Glutamatergic neuron (in vitro differentiated cells): Measurements from ENCODE around the gene FAM20C. TPM values are rescaled to one million over a fixed set of nuclear protein-coding genes. Genes with fewer than 3 reads are reported as not detected.

Source experiments
- DNase-seq: peaks from one replicate; pipeline ENCODE4 v3.0.0; 2022
- H3K27ac Mint-ChIP-seq: one replicate; pipeline ENCODE4 v1.8.0; 2020; ENCODE audit warnings: mild to moderate bottlenecking, mixed read lengths, inconsistent platforms; ENCODE audit not compliant: unreplicated experiment
- H3K27me3 Mint-ChIP-seq: one replicate; pipeline ENCODE4 v1.8.0; 2020; ENCODE audit warnings: mild to moderate bottlenecking, moderate library complexity, mixed read lengths, inconsistent platforms; ENCODE audit not compliant: unreplicated experiment
- H3K36me3 Mint-ChIP-seq: one replicate; pipeline ENCODE4 v1.8.0; 2020; ENCODE audit warnings: mild to moderate bottlenecking, mixed read lengths, inconsistent platforms; ENCODE audit not compliant: unreplicated experiment
- H3K4me1 Mint-ChIP-seq: one replicate; pipeline ENCODE4 v1.8.0; 2020; ENCODE audit warnings: mild to moderate bottlenecking, low read depth, mixed read lengths, inconsistent platforms; ENCODE audit not compliant: unreplicated experiment
- H3K4me3 Mint-ChIP-seq: one replicate; pipeline ENCODE4 v1.8.0; 2020; ENCODE audit warnings: mild to moderate bottlenecking, mixed read lengths, inconsistent platforms; ENCODE audit not compliant: unreplicated experiment
- H3K9me3 Mint-ChIP-seq: one replicate; pipeline ENCODE4 v1.8.0; 2020; ENCODE audit warnings: mild to moderate bottlenecking, moderate library complexity, mixed read lengths, inconsistent platforms; ENCODE audit not compliant: unreplicated experiment
- CTCF ChIP-seq: fragments of 200-600 bp; sonication (generic); IDR thresholded peaks from one replicate; pipeline ENCODE4 v1.5.0; 2021; ENCODE audit not compliant: partially characterized antibody, unreplicated experiment
- total RNA-seq: library from RNA; stranded (reverse); fragmentation: NEBNext Ultra II Directional; extraction: Animal tissue kit (Norgen Biotek cat#: 25700); gene quantifications from one replicate; pipeline ENCODE4 v1.2.1, GENCODE V29; 2021; ENCODE audit not compliant: unreplicated experiment

FAM20C gene
- total RNA-seq, 1 donor from 2014 or later, result 199 TPM

GRCh38 chr7:235576-236395 lies 43.4 kb downstream of the FAM20C start:
- Mint-ChIP-seq H3K4me1 (peaks cover 10% of the 10 kb centered on the region), H3K9me3 (peaks cover 12% of the 10 kb centered on the region), H3K36me3 (peaks cover 5% of the 10 kb centered on the region), H3K27me3 (peaks cover 5% of the 10 kb centered on the region), H3K4me3 (no peak overlapping the region), H3K27ac (no peak overlapping the region)
- no peak for TF ChIP-seq CTCF
- no peak for DNase-seq

GRCh38 chr7:236967-237366 lies 44.6 kb downstream of the FAM20C start:
- H3K27me3 Mint-ChIP-seq, result peaks cover 8% of the 10 kb centered on the region
- TF ChIP-seq CTCF, result no peak
- H3K36me3 Mint-ChIP-seq, result peaks cover 10% of the 10 kb centered on the region
- peaks cover 14% of the 10 kb centered on the region for H3K9me3 Mint-ChIP-seq
- no peak overlapping the region for H3K27ac Mint-ChIP-seq
- no peak for DNase-seq
- H3K4me1 Mint-ChIP-seq, result peaks cover 17% of the 10 kb centered on the region
- H3K4me3 Mint-ChIP-seq, result no peak overlapping the region

GRCh38 chr7:237385-237784 lies 45.0 kb downstream of the FAM20C start:
- Mint-ChIP-seq H3K27ac (no peak overlapping the region), H3K4me1 (peaks cover 16% of the 10 kb centered on the region), H3K4me3 (no peak overlapping the region), H3K9me3 (peaks cover 13% of the 10 kb centered on the region), H3K36me3 (peaks cover 10% of the 10 kb centered on the region), H3K27me3 (peaks cover 8% of the 10 kb centered on the region)
- TF ChIP-seq CTCF, result no peak
- no peak for DNase-seq

GRCh38 chr7:240146-240676 lies 47.8 kb downstream of the FAM20C start:
- TF ChIP-seq CTCF, result no peak
- Mint-ChIP-seq H3K36me3 (peaks cover 10% of the 10 kb centered on the region), H3K4me1 (peaks cover 11% of the 10 kb centered on the region), H3K4me3 (no peak overlapping the region), H3K27ac (no peak overlapping the region), H3K27me3 (peaks cover 7% of the 10 kb centered on the region), H3K9me3 (peaks cover 19% of the 10 kb centered on the region)
- DNase-seq, result no peak

GRCh38 chr7:240887-241421 lies 48.6 kb downstream of the FAM20C start:
- Mint-ChIP-seq H3K36me3 (peaks cover 10% of the 10 kb centered on the region), H3K4me1 (peaks cover 11% of the 10 kb centered on the region), H3K9me3 (peaks cover 17% of the 10 kb centered on the region), H3K27ac (peak overlapping the region; percentile 90), H3K4me3 (peak overlapping the region; percentile 51), H3K27me3 (peaks cover 7% of the 10 kb centered on the region)
- TF ChIP-seq CTCF, result no peak
- peak; percentile 63 for DNase-seq
